Hematopoietic multipotent progenitor cell treated with erythropoietin and hydrocortisone succinate and interleukin-3 and kit ligand, for 4 days (in vitro differentiated cells): ENCODE measurements around the gene GLE1.
"Not testable (repeated sequence)": the region's sequence is repeated elsewhere in the genome, so short reads cannot be mapped to it uniquely, and the experiment has no call there.

Experiments used
- DNase-seq: peaks from one replicate; pipeline ENCODE4 v3.0.0-alpha.2; 2015

The GLE1 gene

DNA sequence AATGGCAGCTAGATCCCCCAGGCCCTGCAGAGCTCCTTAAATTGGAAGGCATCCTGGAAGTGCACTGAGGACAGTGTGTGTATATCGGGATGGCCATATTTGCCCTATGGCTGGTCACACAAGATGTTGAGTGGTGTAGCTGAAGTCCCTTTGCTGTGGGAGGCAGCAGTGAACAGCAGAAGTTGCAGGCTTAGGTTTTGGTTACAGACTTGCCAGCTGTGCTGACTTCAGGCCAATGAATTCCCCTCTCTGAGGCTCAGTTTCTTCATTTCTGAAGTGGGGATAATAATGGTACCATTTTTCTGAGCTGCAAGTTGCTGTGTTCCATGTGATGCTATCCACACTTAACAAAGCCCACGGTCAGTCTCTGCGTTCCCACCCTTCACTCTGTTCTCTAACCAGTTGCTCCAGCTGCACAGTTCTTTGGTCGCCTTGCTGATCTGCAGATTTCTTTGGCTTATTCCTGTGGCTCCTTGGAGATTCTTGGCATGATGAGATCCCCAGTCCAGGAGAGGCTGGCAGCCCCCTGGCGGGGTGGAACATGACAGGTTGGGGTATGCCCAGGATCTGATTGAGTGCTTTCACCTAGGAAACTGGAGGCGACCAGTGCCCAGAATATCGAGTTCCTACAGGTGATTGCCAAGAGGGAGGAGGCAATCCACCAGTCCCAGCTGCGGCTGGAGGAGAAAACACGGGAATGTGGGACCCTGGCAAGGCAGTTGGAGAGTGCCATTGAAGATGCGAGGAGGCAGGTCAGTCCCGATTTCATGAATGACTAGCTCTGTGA lies 6.5 kb upstream of the GLE1 start:
- DNase-seq: no peak

DNA sequence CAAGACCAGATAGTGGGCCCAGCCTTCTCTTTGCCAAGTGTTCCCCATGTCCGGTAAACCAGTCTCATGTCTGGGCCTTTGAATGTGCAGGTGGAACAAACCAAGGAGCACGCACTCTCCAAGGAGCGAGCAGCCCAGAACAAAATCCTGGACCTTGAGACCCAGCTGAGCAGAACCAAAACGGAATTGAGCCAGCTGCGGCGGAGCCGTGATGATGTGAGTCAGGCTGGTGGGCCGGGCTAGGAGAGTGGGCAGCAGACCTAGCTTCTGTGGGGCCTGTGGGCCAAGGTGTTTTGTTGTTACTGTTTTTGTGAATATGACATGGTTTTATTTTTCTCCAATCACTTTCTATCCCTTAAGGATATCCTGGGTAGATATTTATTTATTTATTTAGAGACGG lies 5.6 kb upstream of the GLE1 start:
- no peak for DNase-seq

- no peak for DNase-seq
These were observed 4.6 kb upstream of the GLE1 start for GRCh38 chr9:128499920-128500319.

- DNase-seq: not testable (repeated sequence)
These were observed 1.1 kb upstream of the GLE1 start for GRCh38 chr9:128503415-128503825.

DNA sequence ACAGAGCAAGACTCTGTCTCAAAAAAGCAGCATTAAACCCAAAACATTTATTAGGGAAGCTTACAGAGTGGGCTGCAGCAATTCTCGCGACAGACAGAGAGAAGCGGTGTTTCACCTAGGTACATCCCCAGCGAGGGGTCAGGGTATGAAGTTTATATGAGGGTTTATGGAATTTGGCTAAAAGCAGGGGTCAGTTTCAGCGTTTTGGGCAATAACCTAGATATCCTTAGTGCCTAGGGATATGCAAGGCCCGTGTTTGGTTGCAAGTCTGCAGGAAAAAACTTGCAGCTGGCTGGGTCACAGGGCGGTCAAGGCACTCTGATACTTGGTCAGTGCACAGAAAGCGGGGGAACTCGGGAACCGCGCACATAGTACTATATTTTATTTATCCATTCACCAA lies 649 bp upstream of the GLE1 start:
- DNase-seq: peak; percentile 36

DNA sequence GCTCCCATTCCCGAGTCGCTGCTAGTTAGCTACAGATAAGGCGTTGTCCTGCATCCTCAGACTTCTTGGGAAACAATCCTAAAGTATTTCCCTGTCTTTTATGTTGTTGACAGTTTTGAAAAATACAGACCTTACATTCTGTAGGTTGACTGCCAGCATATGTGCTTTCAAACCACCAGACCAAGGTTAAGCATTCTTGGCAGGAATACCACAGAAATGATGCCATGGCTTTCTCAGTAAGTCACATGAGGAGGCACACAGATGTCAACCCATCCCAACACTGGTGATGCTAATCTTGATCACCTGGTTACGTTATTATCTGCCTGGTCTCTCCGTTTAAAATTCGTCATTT lies 871 bp downstream of the GLE1 start:
- DNase-seq: no peak

DNA sequence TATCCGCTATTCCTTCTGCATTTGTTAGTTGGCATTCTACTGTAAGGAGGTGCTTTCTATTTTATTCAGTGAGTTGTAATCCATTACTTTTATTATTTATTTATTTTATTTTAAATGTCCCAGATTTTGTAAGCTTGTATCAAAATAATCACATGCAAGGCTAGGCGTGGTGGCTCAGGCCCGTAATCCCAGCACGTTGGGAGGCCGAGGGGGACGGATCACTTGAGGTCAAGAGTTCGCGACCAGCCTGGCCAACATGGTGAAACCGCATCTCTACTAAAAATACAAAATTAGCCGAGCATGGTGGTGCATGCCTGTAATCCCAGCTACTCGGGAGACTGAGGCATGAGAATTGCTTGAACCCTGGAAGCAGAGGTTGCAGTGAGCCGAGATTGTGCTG lies 1.4 kb downstream of the GLE1 start:
- DNase-seq: not testable (repeated sequence)

DNA sequence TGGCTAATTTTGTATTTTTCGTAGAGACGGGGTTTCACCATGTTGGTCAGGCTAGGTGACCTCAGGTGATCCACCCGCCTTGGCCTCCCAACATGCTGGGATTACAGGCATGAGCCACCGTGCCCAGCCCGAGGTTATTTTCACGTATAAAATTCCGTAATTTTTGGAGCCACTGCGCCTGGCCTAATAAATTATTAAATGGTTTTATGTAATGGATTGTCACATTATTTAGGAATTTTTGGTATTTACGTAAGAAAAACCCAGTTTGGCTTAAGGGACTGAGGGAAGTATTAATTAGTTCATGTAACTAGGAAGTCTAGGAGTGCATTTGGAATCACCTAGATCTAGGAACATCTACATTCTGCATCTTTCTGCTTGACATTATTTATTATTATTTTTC lies 8.3 kb downstream of the GLE1 start:
- no peak for DNase-seq

GRCh38 chr9:128521956-128522355 lies 17.4 kb downstream of the GLE1 start:
- DNase-seq: no peak

DNA sequence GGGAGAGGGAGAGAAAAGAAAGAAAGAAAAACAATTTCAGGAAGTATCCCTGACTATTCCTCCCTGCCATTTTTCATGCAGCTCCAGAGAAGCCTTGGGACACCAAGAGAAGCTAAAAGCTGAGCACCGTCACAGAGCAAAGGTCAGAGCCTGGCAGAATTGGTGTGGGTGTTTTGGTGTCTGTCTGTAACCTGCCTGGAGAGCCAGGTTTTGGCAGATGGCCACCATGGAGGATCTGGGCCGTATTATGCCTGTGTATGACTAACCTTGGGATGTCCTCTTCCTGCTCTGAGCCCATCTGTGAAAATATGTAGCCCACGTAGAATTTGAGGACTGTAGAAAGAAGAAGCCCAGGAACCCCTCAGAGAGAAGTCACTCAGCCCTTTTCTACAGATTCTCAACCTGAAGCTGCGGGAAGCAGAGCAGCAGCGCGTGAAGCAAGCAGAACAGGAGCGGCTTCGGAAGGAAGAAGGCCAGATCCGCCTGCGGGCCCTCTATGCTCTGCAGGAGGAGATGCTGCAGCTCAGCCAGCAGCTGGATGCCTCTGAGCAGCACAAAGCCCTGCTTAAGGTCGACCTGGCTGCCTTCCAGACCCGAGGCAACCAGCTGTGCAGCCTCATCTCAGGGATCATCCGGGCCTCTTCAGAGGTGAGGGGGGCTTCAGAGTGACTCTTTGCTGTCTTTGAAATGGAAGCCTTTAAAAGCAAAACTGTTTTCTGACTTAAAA lies 18.8 kb downstream of the GLE1 start:
- DNase-seq: no peak

- no peak for DNase-seq
These were observed 22.2 kb downstream of the GLE1 start for GRCh38 chr9:128526720-128527119.

DNA sequence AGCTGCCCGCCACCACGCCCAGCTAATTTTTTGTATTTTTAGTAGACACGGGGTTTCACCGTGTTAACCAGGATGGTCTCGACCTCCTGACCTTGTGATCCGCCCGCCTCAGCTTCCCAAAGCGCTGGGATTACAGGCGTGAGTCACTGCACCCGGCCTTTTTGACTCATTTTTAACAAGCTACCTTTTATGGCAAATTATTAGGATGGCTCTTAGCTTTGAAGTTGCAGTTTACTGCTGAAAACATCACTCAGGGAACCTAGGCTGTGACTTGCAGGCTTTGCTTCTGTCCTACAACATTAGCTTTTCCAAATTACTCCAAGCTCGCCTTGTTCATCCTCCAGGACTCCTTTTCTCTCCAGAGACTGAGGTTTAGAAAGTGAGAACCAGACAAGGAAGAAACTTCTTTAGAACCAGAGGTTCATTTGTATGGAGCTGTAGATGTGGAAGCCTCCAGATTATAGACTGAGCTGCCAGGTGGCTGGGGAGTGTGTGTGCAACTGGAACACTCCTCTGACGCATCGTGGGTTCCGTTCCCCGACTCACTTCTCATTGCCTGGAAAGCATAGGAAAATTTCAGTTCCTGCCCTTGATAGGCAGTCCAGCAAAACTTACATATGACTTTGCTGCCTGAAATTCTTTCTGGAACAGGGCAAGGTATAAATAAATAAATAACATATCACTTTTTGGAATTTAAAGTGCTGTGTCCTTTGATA lies 24.1 kb downstream of the GLE1 start:
- no peak for DNase-seq

DNA sequence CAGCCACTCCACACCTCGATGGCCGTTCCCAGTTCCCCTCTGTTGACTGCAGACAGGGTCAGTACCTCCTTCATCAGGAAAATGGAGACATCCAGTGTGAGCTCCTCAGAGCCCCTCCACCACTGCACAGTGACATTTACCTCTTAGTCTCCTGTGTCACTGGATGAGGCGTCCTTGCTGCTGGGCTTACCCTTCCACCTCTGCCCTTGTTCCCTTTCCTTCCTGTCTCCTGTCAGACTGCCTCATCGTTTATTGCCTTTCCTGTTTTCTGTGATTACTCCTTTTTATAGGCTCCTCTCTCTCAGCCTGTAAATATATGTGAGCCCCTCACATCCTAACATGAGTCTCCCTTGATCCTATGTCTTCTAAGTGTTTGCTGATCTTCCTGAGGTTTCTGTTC lies 24.7 kb downstream of the GLE1 start:
- DNase-seq: no peak

- no peak for DNase-seq
These were observed 28.1 kb downstream of the GLE1 start for GRCh38 chr9:128532581-128532980.

GRCh38 chr9:128540634-128541360 lies 36.3 kb downstream of the GLE1 start:
- DNase-seq: peak; percentile 21

DNA sequence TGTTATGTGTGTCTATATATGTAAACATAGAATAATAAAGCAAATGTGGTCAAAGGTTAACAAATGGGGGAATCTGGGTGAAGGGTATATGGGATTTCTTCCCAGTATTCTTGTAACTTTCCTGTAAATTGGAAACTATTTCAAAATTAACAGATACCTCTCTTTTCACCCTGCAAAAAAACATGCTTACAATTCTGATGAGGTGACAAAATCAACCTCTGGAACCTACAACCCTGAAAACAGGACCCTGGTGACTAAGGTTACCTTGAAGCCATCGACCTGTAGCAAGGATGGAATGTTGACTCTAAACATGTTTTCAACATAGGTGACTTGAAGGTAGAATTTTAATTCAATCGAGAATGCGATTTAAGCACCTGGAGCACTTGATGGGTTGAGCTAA lies 42.0 kb downstream of the GLE1 start:
- no peak for DNase-seq

- no peak for DNase-seq
These were observed 44.4 kb downstream of the GLE1 start for GRCh38 chr9:128548876-128549275.

DNA sequence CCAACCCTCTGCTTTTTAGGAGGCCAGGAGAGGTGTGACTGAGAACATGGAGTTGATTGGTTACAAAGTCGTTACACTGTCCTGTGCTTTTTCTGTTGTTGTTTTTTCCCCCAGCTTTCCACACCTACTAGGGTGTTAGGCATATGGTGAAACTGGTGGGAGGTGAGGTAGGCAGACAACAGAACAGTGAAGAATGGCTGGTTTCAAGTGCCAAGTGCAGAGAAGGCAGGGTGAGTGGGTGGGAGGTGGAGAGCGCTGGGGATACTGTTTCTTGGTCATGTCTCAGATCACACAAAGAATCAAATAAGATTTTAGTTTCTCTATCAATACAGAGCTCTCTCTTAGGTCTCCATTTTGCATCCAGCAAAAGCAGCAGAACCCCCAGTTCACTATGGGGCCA lies 45.7 kb downstream of the GLE1 start:
- DNase-seq: no peak

GRCh38 chr9:128550770-128551656 lies 46.5 kb downstream of the GLE1 start:
- no peak for DNase-seq

DNA sequence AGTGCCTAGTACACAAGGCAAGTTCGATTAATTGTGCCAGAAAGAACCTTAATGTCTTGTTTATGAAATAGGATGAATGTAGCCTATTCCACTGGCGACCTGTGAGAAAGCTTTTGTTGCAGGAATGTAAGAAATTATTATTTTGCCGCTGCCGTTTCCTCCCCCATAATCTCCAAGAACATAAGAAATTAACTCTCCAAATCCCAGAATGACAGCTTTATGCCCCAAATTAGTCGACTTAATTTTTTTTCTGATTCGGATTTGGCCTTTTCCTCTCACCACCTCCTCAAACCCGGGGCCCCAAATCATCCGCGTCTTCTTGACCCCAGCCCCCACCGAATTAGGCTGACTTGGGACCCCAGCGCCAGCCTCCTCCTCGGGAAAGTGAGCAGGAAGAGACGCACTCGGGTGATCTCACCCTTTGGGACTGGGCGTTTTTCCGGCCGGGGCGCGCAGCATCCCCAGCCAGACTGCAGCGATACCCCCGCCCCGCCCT lies 47.2 kb downstream of the GLE1 start:
- DNase-seq: no peak

GRCh38 chr9:128552153-128552743 lies 47.7 kb downstream of the GLE1 start, which contains the start of gene SPTAN1:
Gene SPTAN1 (plus strand): TSS chr9:128552587. CDS start chr9:128566741, 14,154 bp downstream.
- DNase-seq: peak; percentile 93
